Calu3 (cell line): ENCODE results near the gene DNAI2. TPM values are rescaled to one million over a fixed set of nuclear protein-coding genes. Genes with fewer than 3 reads are reported as not detected.

Experiments used
- BruUV-seq: library from RNA; stranded (reverse); fragments of 400-500 nt; replicated peaks from 2 replicates; lab custom pipeline; 2021; lab: Mats Ljungman, UMichigan
- CTCF ChIA-PET: fragments of 300-600 bp; sonication (Branson Sonifier 250); formaldehyde crosslinking; loops from one replicate; lab custom pipeline; 2022; ENCODE audit warnings: antibody characterized with exemption; lab: Charles Lee
- DNase-seq: peaks from one replicate; pipeline ENCODE4 v3.0.0; 2022
- H3K27ac Mint-ChIP-seq: one replicate; pipeline ENCODE4 v1.8.0; 2022; ENCODE audit warnings: mixed read lengths; ENCODE audit not compliant: unreplicated experiment
- H3K27me3 Mint-ChIP-seq: one replicate; pipeline ENCODE4 v1.8.0; 2022; ENCODE audit warnings: mixed read lengths; ENCODE audit not compliant: unreplicated experiment
- H3K36me3 Mint-ChIP-seq: one replicate; pipeline ENCODE4 v1.8.0; 2022; ENCODE audit warnings: mild to moderate bottlenecking, moderate library complexity, mixed read lengths; ENCODE audit not compliant: insufficient read depth, unreplicated experiment
- H3K4me1 Mint-ChIP-seq: one replicate; pipeline ENCODE4 v1.8.0; 2022; ENCODE audit warnings: mild to moderate bottlenecking, low read depth, mixed read lengths; ENCODE audit not compliant: unreplicated experiment
- H3K4me3 Mint-ChIP-seq: one replicate; pipeline ENCODE4 v1.8.0; 2022; ENCODE audit warnings: mild to moderate bottlenecking, low read depth, moderate library complexity, mixed read lengths; ENCODE audit not compliant: unreplicated experiment
- H3K9me3 Mint-ChIP-seq: one replicate; pipeline ENCODE4 v1.8.0; 2022; ENCODE audit warnings: low read depth, mixed read lengths; ENCODE audit not compliant: unreplicated experiment
- intact Hi-C: fragments of 100-400 bp; cut with micrococcal nuclease; formaldehyde crosslinking; loops from one replicate; pipeline ENCODE4 v1.10.0; 2022; ENCODE audit not compliant: unreplicated experiment
- total RNA-seq: library from RNA; stranded (reverse); gene quantifications from 2 replicates; pipeline ENCODE4 v1.2.3, GENCODE V29; 2022
- TF ChIP-seq, protein P1 (sequence below): fragments of 200-600 bp; IDR thresholded peaks from one replicate; pipeline ENCODE4 v1.8.0; 2022; ENCODE audit warnings: antibody characterized with exemption; ENCODE audit not compliant: unreplicated experiment

Gene DNAI2
- total RNA-seq, 1 experiment from 2014 or later = not detected

DNA sequence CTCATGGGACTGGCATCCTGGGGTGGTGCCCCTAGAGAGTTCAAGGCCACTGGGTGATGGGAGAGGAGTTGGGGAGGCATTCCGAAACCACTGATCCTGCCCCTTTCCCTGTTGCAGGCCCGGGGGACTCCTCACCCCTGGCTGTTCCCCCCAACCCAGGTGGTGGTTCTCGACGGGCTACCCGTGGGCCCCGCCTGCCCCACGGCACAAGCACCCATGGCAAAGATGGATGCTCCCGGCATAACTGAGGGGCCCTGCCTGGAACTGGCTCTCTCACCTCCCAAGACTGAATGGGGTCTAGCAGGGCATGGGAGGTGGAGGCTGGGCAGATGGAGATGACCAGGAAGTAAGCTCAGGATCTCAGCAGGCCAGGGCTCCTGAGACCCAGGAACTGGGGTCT lies 81.0 kb downstream of the DNAI2 start:
- peaks cover 90% of the 10 kb centered on the region for H3K27me3 Mint-ChIP-seq
- H3K36me3 Mint-ChIP-seq = no peaks in the 10 kb centered on the region
- BruUV-seq = no TSS peak
- CTCF ChIA-PET = no interaction called here
- intact Hi-C loops = loop anchor here (2.0 kb wide), 1 partner anchor 54 kb away; no protein-coding TSS in a partner anchor
- no peak overlapping the region for H3K27ac Mint-ChIP-seq
- no peak overlapping the region for H3K4me3 Mint-ChIP-seq
- TF ChIP-seq, protein P1, sequence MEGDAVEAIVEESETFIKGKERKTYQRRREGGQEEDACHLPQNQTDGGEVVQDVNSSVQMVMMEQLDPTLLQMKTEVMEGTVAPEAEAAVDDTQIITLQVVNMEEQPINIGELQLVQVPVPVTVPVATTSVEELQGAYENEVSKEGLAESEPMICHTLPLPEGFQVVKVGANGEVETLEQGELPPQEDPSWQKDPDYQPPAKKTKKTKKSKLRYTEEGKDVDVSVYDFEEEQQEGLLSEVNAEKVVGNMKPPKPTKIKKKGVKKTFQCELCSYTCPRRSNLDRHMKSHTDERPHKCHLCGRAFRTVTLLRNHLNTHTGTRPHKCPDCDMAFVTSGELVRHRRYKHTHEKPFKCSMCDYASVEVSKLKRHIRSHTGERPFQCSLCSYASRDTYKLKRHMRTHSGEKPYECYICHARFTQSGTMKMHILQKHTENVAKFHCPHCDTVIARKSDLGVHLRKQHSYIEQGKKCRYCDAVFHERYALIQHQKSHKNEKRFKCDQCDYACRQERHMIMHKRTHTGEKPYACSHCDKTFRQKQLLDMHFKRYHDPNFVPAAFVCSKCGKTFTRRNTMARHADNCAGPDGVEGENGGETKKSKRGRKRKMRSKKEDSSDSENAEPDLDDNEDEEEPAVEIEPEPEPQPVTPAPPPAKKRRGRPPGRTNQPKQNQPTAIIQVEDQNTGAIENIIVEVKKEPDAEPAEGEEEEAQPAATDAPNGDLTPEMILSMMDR = no peak
- peaks cover 9% of the 10 kb centered on the region for H3K4me1 Mint-ChIP-seq
- DNase-seq = no peak
- no peaks in the 10 kb centered on the region for H3K9me3 Mint-ChIP-seq

DNA sequence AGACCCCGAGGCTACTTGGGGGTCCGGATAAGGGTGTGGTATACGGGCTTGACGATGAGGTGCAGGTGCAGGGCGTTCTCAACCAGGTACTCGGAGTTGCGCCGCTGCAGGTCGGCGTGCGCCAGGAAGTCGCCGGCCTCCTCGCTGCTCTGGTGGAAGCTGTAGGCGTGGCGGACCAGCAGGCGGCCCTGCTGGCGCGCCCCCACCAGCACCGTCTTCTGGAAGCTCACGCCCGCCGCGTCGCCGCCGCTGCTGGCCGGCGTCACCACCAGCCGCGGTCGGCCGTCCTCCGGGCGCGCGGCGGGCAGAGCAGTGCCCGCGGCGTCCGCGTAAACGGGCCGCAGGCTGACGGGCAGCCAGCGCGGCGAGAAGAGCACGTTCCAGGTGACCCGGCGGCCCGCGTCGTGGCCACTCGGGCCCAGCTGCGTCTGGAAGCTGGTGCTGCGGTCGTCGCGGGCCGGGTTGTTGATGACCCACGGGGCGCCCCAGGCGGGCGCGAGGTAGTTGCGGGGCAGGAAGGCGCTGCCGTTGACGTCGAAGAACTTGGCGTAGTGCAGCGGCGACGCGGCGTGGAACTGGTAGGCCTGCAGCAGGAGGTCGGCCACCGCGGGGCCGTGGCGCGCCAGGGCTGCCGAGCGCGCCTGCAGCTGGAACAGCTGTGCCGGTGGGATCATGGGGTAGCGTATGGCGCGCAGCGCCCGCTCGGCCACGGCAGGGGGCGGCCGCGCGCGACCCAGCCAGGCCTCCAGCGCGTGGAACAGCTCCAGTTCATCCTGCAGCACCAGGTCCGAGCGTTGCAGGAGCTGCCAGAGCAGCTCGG lies 82.8 kb downstream of the DNAI2 start:
- Mint-ChIP-seq H3K36me3 (no peaks in the 10 kb centered on the region), H3K4me1 (peaks cover 9% of the 10 kb centered on the region), H3K27me3 (peaks cover 93% of the 10 kb centered on the region), H3K4me3 (peak overlapping the region; percentile 41), H3K9me3 (no peaks in the 10 kb centered on the region), H3K27ac (no peak overlapping the region)
- DNase-seq = peak; percentile 17
- TF ChIP-seq, protein P1 = no peak
- intact Hi-C loops = no loop called here
- CTCF ChIA-PET = no interaction called here
- BruUV-seq = no TSS peak

DNA sequence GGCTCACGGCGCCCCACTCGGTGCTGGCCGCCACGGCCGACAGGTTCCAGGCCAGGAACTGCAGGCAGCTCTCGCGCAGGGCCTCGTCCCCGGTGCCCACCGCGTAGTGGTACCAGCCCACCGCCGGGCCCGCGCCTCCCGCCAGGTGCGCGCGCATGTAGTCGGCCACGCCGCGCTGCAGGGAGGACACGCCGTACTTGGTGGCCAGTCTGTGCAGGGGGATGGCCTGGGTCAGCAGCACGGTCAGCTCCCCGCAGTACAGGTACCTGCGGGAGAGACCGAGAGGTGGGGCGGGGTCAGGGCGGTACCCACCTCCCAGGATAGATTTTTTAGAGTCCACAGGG lies 83.4 kb downstream of the DNAI2 start:
- CTCF ChIA-PET = no interaction called here
- Mint-ChIP-seq H3K36me3 (no peaks in the 10 kb centered on the region), H3K27ac (no peak overlapping the region), H3K4me3 (no peak overlapping the region), H3K27me3 (peaks cover 93% of the 10 kb centered on the region), H3K4me1 (peaks cover 9% of the 10 kb centered on the region), H3K9me3 (no peaks in the 10 kb centered on the region)
- BruUV-seq = no TSS peak
- DNase-seq = no peak
- intact Hi-C loops = no loop called here
- TF ChIP-seq, protein P1 = no peak

- TF ChIP-seq, protein P1 = no peak
- peaks cover 9% of the 10 kb centered on the region for H3K4me1 Mint-ChIP-seq
- no peak overlapping the region for H3K27ac Mint-ChIP-seq
- no peaks in the 10 kb centered on the region for H3K36me3 Mint-ChIP-seq
- H3K4me3 Mint-ChIP-seq = no peak overlapping the region
- CTCF ChIA-PET = no interaction called here
- intact Hi-C loops = no loop called here
- no TSS peak for BruUV-seq
- H3K27me3 Mint-ChIP-seq = peaks cover 93% of the 10 kb centered on the region
- H3K9me3 Mint-ChIP-seq = no peaks in the 10 kb centered on the region
- no peak for DNase-seq
These were observed 84.7 kb downstream of the DNAI2 start for GRCh38 chr17:74358697-74359096.
